ENCODE results near the gene BMP2.
A peak's percentile ranks its signal among the peaks of the same experiment; 100 is the strongest.

DNA sequence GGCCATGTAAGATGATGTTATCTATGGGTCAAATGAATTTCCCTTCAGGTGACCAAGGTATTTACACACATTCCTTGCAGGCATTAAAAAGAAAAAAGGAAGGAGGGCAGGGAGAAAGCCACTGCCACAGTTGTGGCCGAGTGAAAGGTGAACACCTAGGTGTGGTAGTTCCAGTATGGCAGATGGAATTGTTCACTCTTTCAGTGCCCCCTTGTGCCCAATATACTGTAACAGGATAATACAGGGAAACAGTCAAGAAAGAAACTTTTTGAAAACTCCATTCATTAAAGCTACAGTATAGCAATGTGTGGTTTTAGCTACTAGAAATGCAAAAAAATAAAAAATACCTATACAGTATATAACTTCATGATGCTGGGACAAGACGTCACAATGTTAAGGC, 52.1 kb downstream of the BMP2 start:
- TF ChIP-seq, protein P1, sequence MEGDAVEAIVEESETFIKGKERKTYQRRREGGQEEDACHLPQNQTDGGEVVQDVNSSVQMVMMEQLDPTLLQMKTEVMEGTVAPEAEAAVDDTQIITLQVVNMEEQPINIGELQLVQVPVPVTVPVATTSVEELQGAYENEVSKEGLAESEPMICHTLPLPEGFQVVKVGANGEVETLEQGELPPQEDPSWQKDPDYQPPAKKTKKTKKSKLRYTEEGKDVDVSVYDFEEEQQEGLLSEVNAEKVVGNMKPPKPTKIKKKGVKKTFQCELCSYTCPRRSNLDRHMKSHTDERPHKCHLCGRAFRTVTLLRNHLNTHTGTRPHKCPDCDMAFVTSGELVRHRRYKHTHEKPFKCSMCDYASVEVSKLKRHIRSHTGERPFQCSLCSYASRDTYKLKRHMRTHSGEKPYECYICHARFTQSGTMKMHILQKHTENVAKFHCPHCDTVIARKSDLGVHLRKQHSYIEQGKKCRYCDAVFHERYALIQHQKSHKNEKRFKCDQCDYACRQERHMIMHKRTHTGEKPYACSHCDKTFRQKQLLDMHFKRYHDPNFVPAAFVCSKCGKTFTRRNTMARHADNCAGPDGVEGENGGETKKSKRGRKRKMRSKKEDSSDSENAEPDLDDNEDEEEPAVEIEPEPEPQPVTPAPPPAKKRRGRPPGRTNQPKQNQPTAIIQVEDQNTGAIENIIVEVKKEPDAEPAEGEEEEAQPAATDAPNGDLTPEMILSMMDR (conservative IDR thresholded peaks at IDR 0.05), result peak; percentile 43; the same call in 1 of the 2 replicates
- TF ChIP-seq EZH2 (IDR thresholded peaks at IDR 0.05; ENCODE audit: low read depth), result no peak

Data from PC-9 (cell line).